IPS-20b (cell line): ENCODE data around the gene STEAP4.

Source experiments
- H3K27ac ChIP-seq: one replicate; pipeline ENCODE4 v1.5.1; 2013; ENCODE audit warnings: low read length
- H3K27me3 ChIP-seq: 2 replicates; pipeline ENCODE4 v1.6.1; 2013; ENCODE audit warnings: mild to moderate bottlenecking, low read length, inconsistent platforms; ENCODE audit not compliant: insufficient read depth
- H3K36me3 ChIP-seq: 2 replicates; pipeline ENCODE4 v1.6.1; 2013; ENCODE audit warnings: low read depth, mild to moderate bottlenecking, inconsistent platforms, low read length, moderate library complexity; ENCODE audit not compliant: insufficient read depth
- H3K4me1 ChIP-seq: 2 replicates; pipeline ENCODE4 v1.6.1; 2013; ENCODE audit warnings: mild to moderate bottlenecking, control low read depth, inconsistent platforms, low read length, moderate library complexity; ENCODE audit not compliant: insufficient read depth
- H3K4me3 ChIP-seq: 2 replicates; pipeline ENCODE4 v1.5.1; 2013; ENCODE audit warnings: mild to moderate bottlenecking, low read length, inconsistent platforms
- H3K9ac ChIP-seq: 2 replicates; pipeline ENCODE4 v1.6.1; 2013; ENCODE audit warnings: low read depth, mild to moderate bottlenecking, inconsistent platforms, low read length, moderate library complexity
- H3K9me3 ChIP-seq: 2 replicates; pipeline ENCODE4 v1.6.1; 2013; ENCODE audit warnings: mild to moderate bottlenecking, low read depth, low read length, inconsistent platforms; ENCODE audit not compliant: insufficient read depth

STEAP4 gene

DNA sequence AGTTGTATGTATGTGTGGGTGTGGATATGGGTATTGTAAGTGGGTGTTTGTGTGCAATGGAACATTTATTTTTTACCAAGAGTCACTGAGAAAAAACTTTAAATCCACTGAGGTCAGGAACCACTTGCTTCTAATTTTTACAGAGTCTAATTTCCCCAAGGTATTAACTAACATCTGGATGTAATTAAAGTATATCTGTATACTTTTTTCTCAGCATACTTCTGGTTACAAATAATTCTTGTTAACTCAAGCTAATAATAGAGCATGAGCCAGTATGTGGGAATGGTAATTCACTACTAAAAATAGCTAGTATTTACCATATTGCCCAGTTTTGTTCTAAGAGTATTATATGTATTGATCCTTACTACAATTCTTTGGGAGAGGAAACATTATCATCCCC lies 24.6 kb upstream of the STEAP4 start:
- H3K4me1 ChIP-seq, result no peaks in the 10 kb centered on the region
- no peak overlapping the region for H3K9ac ChIP-seq
- H3K27me3 ChIP-seq, result no peaks in the 10 kb centered on the region
- H3K9me3 ChIP-seq, result no peaks in the 10 kb centered on the region; the same call in 1 of the 2 replicates
- no peak overlapping the region for H3K27ac ChIP-seq
- no peaks in the 10 kb centered on the region for H3K36me3 ChIP-seq
- H3K4me3 ChIP-seq, result no peak overlapping the region

DNA sequence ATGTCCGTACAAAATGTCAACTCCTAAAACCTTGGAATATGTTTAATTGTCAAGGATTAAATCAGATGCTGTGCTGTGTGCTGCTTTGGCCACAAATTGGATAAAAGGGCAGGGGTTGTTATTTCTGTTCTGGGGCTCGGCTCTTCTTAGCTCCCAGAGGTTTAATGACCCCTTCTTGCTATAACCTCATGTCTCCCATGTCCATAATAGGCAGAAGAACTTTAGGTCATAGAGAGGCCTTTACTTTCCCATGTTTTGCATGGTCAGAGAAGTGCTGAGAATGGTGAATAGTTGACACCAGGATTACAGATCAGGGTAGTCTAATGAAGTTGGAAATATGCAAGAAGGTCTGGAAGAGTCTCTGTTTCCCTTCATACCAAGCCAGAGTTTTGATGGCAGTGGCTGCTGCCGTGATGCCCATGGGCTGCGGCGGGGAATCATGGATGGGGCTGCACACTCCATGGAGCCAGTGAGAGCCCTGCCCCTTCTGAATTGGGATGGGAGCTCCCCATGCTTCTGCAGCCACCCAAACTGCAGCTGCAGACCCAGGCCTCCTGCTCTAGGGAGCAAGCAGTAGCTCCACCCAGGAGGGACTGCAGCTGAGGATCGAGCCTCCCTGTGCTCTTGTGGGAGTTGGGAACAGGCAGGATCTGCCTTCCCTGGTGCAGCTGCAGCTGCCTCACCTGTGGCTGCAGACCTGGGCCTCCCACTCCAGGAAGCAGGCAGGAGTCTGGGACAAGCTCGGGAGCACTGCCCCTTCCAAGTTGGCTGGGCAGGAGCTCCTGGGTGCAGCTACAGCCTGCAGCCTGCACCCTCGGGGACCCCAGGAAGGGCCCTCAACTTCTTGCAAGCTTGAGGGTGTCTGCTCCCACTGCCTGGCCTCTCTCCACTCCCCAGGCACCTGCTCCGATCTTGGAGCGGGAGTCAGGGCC lies 23.1 kb upstream of the STEAP4 start:
- no peaks in the 10 kb centered on the region for H3K36me3 ChIP-seq
- H3K4me3 ChIP-seq, result no peak overlapping the region
- H3K9ac ChIP-seq, result no peak overlapping the region
- no peaks in the 10 kb centered on the region for H3K27me3 ChIP-seq
- H3K4me1 ChIP-seq, result no peaks in the 10 kb centered on the region
- H3K27ac ChIP-seq, result no peak overlapping the region
- H3K9me3 ChIP-seq, result no peaks in the 10 kb centered on the region; the same call in 1 of the 2 replicates

DNA sequence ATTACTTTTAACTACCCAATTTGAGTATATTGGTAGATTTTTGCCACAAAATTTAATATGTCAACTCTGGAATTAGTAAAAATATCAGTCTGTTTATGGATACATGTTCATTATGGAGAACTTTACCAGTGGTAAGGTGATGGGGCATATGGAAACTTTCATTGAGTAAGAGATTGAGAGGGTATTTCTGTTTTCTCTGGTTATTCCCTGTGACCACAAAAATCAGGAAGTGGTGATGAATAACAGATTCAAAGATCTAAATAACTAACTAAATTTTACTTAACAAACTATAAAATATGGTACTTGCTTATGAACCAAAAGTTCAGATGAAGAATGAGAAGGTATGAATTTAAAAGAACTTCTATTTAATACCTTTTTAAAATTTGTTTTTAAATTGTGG lies 22.1 kb upstream of the STEAP4 start:
- no peak overlapping the region for H3K27ac ChIP-seq
- H3K9ac ChIP-seq, result no peak overlapping the region
- H3K4me3 ChIP-seq, result no peak overlapping the region
- no peaks in the 10 kb centered on the region; the same call in 1 of the 2 replicates for H3K9me3 ChIP-seq
- H3K36me3 ChIP-seq, result no peaks in the 10 kb centered on the region
- H3K4me1 ChIP-seq, result 0 out of 2 replicates have a peak, but pooled peaks cover 3% of the 10 kb centered on the region
- H3K27me3 ChIP-seq, result no peaks in the 10 kb centered on the region

DNA sequence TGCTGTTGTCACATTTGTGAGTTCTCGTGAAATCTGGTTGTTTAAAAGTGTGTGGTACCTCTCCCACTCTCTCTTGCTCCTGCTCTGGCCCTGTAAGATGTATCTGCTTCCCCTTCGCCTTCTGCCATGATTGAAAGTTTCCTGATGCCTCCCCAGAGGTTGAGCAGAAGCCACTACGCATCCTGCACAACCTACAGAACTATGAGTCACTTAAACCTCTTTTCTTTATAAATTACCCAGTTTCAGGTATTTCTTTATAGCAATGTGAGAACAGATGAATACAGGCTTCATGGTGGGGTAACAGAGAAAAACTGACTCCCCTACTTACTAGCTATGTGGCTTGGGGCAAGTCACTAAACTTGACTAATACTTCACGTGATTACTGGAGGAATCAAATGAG lies 18.0 kb upstream of the STEAP4 start:
- no peaks in the 10 kb centered on the region for H3K27me3 ChIP-seq

DNA sequence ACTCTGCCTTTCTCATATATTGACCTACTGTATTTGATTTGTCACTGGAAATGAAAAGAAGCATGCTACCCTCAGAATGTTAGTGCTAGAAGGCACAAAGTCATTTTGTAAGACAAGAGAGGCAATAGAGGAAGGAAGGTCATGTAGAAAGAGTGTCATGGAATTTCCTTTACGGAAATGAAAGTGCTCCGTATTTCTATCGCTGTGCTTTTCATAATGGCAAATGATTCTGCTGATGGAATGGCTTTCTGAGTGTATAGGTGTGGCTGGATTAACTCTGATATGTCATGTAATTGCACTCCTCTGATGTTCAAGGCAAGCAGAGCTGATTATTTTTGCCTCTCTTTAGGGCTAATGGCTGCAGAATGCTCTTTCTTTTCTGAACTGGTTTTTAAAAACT lies 15.5 kb upstream of the STEAP4 start:
- H3K27ac ChIP-seq, result no peak overlapping the region
- H3K9me3 ChIP-seq, result no peaks in the 10 kb centered on the region
- no peaks in the 10 kb centered on the region for H3K36me3 ChIP-seq
- no peak overlapping the region for H3K4me3 ChIP-seq
- H3K9ac ChIP-seq, result no peak overlapping the region
- H3K27me3 ChIP-seq, result no peaks in the 10 kb centered on the region
- H3K4me1 ChIP-seq, result 0 out of 2 replicates have a peak, but pooled peaks cover 3% of the 10 kb centered on the region

More for the DNA sequence above, 18.0 kb upstream of the STEAP4 start:
- H3K9ac ChIP-seq, result no peak overlapping the region
- no peak overlapping the region for H3K4me3 ChIP-seq
- H3K27ac ChIP-seq, result no peak overlapping the region
- H3K4me1 ChIP-seq, result 0 out of 2 replicates have a peak, but pooled peaks cover 3% of the 10 kb centered on the region
- H3K9me3 ChIP-seq, result no peaks in the 10 kb centered on the region; the same call in 1 of the 2 replicates
- H3K36me3 ChIP-seq, result no peaks in the 10 kb centered on the region

DNA sequence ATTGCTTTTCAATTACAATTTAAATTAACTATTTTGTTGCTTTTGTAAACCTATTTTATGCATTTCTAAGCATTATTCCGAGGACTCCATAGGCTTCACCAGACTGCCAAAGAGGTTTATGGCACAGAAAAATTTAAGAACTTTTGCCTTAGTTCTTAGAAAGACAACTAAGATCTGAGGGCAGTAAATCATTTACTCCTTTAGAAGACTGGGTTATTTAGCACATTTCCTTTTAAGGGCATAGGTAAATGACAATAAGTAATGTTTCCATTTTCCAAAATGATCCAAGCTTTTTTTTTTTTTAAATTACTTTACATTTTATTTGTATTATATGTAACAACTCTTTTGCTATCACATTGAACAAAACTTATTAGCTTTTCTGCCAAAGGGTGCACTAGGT lies 15.0 kb upstream of the STEAP4 start:
- Histone ChIP-seq H3K27ac (no peak overlapping the region), H3K4me3 (no peak overlapping the region), H3K4me1 (0 out of 2 replicates have a peak, but pooled peaks cover 3% of the 10 kb centered on the region), H3K9me3 (no peaks in the 10 kb centered on the region), H3K9ac (no peak overlapping the region), H3K36me3 (no peaks in the 10 kb centered on the region), H3K27me3 (no peaks in the 10 kb centered on the region)

DNA sequence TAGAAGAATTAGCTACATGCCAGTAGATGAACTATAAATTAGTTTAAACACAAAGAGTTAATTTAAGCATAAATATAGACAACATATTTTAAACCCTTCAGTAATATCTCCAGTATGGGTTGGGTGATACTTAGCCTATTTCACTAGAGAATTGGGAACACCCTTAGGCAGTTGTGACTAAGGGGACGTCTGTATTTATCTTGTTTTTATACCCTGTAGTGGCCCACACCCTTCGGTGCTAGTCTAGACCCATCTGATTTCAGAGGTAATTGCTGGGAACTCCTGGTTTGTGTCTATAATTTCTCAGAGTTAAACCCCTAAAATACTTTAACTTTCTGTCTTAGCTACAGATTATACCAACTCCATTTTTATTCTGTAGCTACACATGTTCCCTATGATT lies 11.5 kb upstream of the STEAP4 start:
- Histone ChIP-seq H3K36me3 (no peaks in the 10 kb centered on the region), H3K4me3 (no peak overlapping the region), H3K9ac (no peak overlapping the region), H3K9me3 (no peaks in the 10 kb centered on the region), H3K27ac (no peak overlapping the region), H3K27me3 (no peaks in the 10 kb centered on the region), H3K4me1 (no peaks in the 10 kb centered on the region)

DNA sequence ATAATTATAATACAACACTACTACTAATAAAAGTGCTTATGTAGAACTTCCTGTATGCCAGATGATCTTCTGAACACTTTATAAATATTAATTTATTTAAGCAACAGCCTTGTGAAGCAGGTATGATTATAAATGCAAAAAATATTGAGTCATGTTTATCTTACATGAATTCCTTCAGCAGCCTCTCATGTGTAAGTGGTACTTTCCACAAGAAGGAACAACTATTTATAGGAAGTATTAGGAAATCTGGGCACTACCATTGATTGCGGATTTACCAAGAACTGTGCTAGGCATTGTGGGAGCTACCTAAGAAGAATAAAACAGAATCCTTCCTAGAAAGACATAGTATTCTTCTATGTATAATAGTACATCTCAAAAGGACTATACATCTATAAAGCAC lies 10.7 kb upstream of the STEAP4 start:
- Histone ChIP-seq H3K36me3 (no peaks in the 10 kb centered on the region), H3K9me3 (no peaks in the 10 kb centered on the region), H3K4me1 (no peaks in the 10 kb centered on the region), H3K4me3 (no peak overlapping the region), H3K27ac (no peak overlapping the region), H3K27me3 (no peaks in the 10 kb centered on the region), H3K9ac (no peak overlapping the region)

DNA sequence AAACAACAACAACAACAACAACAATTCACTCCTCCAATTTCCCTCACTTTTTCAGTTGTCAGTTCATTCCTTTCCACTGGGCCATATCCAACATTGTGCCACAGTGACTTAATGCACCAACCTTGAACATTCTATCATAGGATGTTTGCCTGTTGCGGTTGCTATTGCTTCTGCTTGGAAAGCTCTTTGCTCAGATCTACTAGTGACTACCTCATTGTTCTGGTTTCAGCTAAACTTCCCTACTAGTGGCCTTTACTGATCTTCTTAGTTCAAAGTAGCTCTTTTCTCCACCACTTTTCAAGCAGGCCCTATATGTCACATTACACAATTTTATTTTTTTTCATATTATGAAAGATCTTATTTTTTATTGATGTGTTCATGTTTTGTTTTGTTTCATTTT lies 9.8 kb upstream of the STEAP4 start:
- no peak overlapping the region for H3K4me3 ChIP-seq
- no peak overlapping the region for H3K27ac ChIP-seq
- no peak overlapping the region for H3K9ac ChIP-seq
- H3K9me3 ChIP-seq, result no peaks in the 10 kb centered on the region
- no peaks in the 10 kb centered on the region for H3K36me3 ChIP-seq
- H3K4me1 ChIP-seq, result no peaks in the 10 kb centered on the region
- H3K27me3 ChIP-seq, result no peaks in the 10 kb centered on the region

DNA sequence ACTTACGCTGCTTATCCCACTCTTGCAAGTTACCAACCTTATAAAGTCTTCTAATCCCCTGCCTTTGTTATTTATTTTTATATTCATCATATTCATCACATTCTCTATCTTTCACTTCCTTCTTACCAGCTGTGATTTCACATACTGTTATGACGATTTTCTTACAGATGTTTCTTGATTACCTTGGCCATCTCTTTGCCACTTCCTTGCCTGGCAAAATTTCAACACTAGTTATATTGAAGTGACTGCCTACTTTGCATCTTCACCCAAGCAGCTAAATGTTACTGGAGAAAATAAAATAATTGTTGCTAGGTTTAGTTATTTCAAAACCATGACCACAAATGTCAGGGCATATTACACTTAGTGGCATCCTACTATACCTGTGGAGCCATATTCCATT lies 8.8 kb upstream of the STEAP4 start:
- H3K9me3 ChIP-seq, result no peaks in the 10 kb centered on the region
- no peak overlapping the region for H3K27ac ChIP-seq
- no peak overlapping the region for H3K4me3 ChIP-seq
- H3K4me1 ChIP-seq, result no peaks in the 10 kb centered on the region
- no peak overlapping the region for H3K9ac ChIP-seq
- H3K27me3 ChIP-seq, result no peaks in the 10 kb centered on the region
- no peaks in the 10 kb centered on the region for H3K36me3 ChIP-seq

DNA sequence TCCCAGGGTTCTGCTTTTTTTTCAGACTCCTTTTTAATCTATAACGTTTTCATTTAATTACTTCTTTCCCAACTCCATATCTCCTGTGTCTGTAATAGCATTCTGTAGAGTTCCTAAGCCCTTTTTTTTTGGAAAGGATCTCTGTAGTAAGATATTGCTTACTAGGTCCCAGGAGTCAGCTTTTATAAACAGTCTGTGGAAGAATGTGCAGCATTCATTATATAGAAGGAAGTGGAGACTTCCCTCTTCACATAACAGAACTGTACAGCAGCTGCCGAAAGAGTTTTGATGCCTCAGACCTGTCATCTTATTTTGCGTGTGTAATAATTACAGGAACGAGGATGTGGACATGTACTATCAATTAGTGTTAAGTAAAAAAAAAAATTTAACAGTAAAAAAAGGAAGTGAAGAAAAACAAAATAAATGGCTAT lies 7.4 kb upstream of the STEAP4 start:
- Histone ChIP-seq H3K9ac (no peak overlapping the region), H3K4me1 (no peaks in the 10 kb centered on the region), H3K27ac (no peak overlapping the region), H3K4me3 (no peak overlapping the region), H3K9me3 (no peaks in the 10 kb centered on the region), H3K27me3 (no peaks in the 10 kb centered on the region), H3K36me3 (no peaks in the 10 kb centered on the region)

DNA sequence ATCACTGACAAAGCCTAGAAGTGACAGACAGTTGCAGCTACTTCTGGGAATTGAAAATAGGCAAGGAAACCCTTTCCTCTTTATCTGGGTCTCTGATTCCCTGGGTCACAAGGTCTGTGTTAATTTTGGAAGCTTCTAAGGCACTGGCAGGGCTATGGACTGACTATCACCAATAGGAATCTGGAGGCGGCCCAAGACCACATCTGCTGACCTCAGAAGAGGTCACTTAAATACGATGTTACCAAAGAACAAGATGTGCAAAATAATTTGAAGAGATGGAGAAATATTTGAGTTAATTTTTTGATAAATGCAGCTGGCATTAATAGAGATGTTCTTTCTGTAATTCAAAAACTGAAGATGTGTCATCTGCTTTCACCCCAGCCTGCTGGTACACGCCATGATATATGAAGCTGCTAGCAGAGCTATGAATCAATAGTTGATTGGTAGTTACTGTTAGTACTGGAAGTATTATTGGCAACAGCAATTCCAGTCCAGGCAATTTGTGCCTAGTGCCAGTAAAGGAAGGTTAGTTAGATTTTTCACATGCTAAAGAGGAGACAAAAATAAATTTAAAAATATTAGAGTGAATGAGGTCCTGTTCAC lies 5.5 kb upstream of the STEAP4 start:
- H3K27me3 ChIP-seq, result peaks cover 7% of the 10 kb centered on the region
- no peak overlapping the region for H3K27ac ChIP-seq
- H3K4me1 ChIP-seq, result no peaks in the 10 kb centered on the region

More for the DNA sequence above, 5.5 kb upstream of the STEAP4 start:
- Histone ChIP-seq H3K9me3 (no peaks in the 10 kb centered on the region), H3K9ac (no peak overlapping the region), H3K4me3 (no peak overlapping the region), H3K36me3 (no peaks in the 10 kb centered on the region)
